ENCODE results near the gene TMEM44. TPM values are rescaled to one million over a fixed set of nuclear protein-coding genes. Genes with fewer than 3 reads are reported as not detected.

Gene TMEM44
- total RNA-seq, 1 donor from 2014 or later = 14.1 TPM

DNA sequence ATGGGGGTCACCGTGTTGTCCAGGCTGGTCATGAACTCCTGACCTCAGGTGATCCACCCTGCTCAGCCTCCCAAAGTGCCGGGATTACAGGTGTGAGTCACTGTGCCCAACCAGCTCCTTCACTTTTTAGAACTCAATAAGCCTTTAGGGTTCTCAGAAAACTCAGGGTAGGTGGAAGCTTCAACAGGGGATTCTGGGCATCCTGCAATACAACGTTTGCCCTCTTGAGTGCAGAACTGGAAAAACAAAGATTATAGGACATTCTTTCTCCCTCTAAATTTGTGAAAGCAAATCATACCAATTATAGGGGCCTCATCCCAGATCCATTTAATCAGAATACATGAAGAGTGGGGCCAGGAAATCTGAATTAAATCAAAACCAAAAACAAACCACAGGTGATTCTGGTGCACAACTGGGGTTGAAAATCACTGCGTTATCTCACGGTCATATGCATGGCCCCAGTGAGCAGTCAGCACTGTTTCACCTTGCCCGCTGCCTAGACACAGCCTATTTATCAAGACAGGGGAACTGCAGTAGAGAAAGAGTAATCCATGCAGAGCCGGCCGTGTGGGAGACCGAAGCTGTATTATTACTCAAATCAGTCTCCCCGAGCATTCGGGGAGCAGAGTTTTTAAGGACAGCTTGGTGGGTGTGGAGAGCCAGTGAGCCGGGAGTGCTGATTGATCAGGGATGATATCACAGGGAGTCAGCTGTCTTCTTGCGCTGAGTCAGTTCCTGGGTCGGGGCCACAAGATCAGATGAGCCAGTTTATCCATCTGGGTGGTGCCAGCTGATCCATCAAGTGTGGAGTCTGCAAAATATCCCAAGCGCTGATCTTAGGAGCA is 58.4 kb downstream of the TMEM44 start:
- Histone ChIP-seq H3K36me3 (ENCODE audit: control insufficient read depth in 3 of 3, insufficient read depth in 3 of 3, low read length in 3 of 3) (no peaks in the 10 kb centered on the region), H3K4me3 (ENCODE audit: low read length in 3 of 3) (no peak overlapping the region), H3K27ac (ENCODE audit: low read depth, low read length) (no peak overlapping the region), H3K27me3 (ENCODE audit: control insufficient read depth in 3 of 3, insufficient read depth in 3 of 3, low read length in 3 of 3) (peaks cover 9 to 20% (median 10%) of the 10 kb centered on the region in 3 donors), H3K9me3 (ENCODE audit: control insufficient read depth in 3 of 3, low read length in 3 of 3) (no peaks in the 10 kb centered on the region), H3K4me1 (ENCODE audit: control insufficient read depth in 3 of 3, insufficient read depth in 3 of 3, low read length in 3 of 3) (peaks cover 9 to 35% (median 23%) of the 10 kb centered on the region in 3 donors), H3K9ac (ENCODE audit: low read depth in 1 of 3, low read length in 3 of 3) (peak overlapping the region in 1 of 3 donors; percentile 38)

DNA sequence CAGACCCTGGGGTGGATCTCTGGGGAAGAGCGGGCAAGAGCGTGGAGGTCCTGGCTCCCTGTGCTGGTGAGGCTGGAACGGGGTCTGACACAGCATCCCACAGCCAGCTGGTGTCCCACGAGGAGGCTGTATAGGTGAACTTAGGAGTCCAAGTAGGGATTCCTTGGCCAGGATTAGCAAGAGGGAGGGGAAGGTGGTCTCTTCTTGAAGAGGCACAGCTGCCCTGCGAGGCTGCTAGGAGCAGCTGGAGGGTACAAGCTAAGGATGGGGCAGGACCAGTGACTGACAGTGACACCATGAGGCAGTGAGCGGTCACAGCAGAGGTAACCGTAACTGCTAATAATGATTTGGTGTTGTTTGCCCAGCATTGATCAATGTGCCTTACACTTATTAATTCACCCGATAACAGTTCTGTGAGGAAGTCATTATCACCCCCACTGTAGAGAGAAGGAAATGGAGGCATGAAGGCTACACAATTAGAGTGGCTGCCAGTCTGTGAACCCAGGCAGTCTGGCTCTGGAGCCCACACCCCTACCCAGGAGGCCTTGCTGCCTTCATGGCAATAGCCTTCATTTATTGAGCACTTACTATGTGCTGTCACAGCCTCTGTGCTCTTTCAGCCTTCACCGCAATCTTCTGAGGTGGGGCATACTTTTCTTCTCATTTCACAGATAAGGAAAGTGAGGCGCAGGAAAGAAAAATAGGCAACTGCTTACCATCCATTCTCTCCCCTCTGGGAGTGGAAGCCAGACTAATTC is 59.4 kb downstream of the TMEM44 start:
- Histone ChIP-seq H3K27me3 (ENCODE audit: control insufficient read depth in 3 of 3, insufficient read depth in 3 of 3, low read length in 3 of 3) (peaks cover 9 to 20% (median 10%) of the 10 kb centered on the region in 3 donors), H3K4me1 (ENCODE audit: control insufficient read depth in 3 of 3, insufficient read depth in 3 of 3, low read length in 3 of 3) (peaks cover 9 to 35% (median 23%) of the 10 kb centered on the region in 3 donors), H3K9ac (ENCODE audit: low read depth in 1 of 3, low read length in 3 of 3) (peak overlapping the region in 2 of 3 donors; percentile 47 to 50), H3K27ac (ENCODE audit: low read depth, low read length) (no peak overlapping the region), H3K4me3 (ENCODE audit: low read length in 3 of 3) (no peak overlapping the region), H3K9me3 (ENCODE audit: control insufficient read depth in 3 of 3, low read length in 3 of 3) (no peaks in the 10 kb centered on the region), H3K36me3 (ENCODE audit: control insufficient read depth in 3 of 3, insufficient read depth in 3 of 3, low read length in 3 of 3) (no peaks in the 10 kb centered on the region)

DNA sequence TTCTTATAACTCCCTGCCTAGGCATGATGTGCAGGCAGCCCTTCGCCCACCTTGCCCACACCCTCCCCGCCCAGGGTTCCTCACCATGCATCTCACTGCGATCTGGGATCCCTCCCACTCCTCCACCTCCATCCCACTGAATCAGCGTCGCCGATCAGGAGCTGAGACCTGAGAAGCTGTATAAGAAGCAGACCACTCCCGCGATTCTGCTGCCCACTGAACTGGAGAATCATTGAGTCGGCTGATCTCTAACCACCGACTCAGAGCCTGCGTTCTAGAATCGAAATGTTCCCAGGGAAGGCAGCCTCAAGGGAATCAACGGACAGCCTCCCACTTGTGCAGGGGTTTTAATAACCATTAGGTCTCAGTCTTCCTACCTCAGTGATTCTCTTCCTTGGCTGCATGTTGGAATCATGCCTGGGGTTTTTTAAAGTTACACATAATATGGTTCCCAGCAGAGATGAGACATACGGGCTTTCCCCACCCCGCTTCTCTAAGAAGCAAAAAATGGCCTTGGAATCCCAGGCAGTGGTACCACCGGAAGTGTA is 60.2 kb downstream of the TMEM44 start:
- Histone ChIP-seq H3K9ac (ENCODE audit: low read depth in 1 of 3, low read length in 3 of 3) (peak overlapping the region in 1 of 3 donors; percentile 50), H3K4me3 (ENCODE audit: low read length in 3 of 3) (no peak overlapping the region), H3K4me1 (ENCODE audit: control insufficient read depth in 3 of 3, insufficient read depth in 3 of 3, low read length in 3 of 3) (peaks cover 9 to 34% (median 23%) of the 10 kb centered on the region in 3 donors), H3K27ac (ENCODE audit: low read depth, low read length) (peak overlapping the region; percentile 61), H3K27me3 (ENCODE audit: control insufficient read depth in 3 of 3, insufficient read depth in 3 of 3, low read length in 3 of 3) (peaks cover 9 to 20% (median 10%) of the 10 kb centered on the region in 3 donors), H3K9me3 (ENCODE audit: control insufficient read depth in 3 of 3, low read length in 3 of 3) (no peaks in the 10 kb centered on the region), H3K36me3 (ENCODE audit: control insufficient read depth in 3 of 3, insufficient read depth in 3 of 3, low read length in 3 of 3) (no peaks in the 10 kb centered on the region)

DNA sequence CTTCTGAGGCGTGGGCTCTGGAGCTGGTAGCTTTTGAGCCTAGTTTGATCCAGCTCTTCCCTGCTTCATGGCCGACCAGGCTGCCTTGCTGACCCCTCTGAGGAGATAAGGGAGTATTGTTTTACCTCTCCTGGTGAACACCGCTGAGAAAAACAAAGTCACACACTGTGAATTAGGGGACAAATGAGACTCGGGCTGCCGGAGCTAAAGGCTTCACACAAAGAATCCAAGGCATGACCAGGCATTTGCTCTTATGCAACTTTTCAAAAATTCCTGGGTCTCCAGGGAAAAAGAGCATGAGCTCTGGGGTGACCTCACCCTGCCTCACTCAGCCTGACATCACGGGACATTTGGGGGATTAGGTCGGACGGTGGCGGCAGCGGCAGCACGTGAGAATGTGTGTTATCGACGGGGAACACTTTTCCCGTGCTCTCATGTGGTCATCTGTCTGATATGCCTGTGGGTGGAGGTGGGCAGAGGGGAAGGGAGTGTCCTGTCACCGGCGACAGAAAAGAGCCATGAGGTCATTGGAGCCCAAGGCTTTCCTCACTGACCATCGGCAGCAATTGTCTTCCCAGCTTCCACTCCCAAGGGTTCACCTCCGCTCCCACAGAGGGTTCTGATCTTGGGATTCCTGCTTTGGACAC is 61.0 kb downstream of the TMEM44 start:
- Histone ChIP-seq H3K9me3 (ENCODE audit: control insufficient read depth in 3 of 3, low read length in 3 of 3) (no peaks in the 10 kb centered on the region), H3K36me3 (ENCODE audit: control insufficient read depth in 3 of 3, insufficient read depth in 3 of 3, low read length in 3 of 3) (no peaks in the 10 kb centered on the region), H3K4me1 (ENCODE audit: control insufficient read depth in 3 of 3, insufficient read depth in 3 of 3, low read length in 3 of 3) (peaks cover 9 to 30% (median 23%) of the 10 kb centered on the region in 3 donors), H3K9ac (ENCODE audit: low read depth in 1 of 3, low read length in 3 of 3) (peak overlapping the region; percentile 28 to 57 (median 40)), H3K4me3 (ENCODE audit: low read length in 3 of 3) (peak overlapping the region in 2 of 3 donors; percentile 35), H3K27me3 (ENCODE audit: control insufficient read depth in 3 of 3, insufficient read depth in 3 of 3, low read length in 3 of 3) (peaks cover 9 to 20% (median 10%) of the 10 kb centered on the region in 3 donors), H3K27ac (ENCODE audit: low read depth, low read length) (peak overlapping the region; percentile 61)

DNA sequence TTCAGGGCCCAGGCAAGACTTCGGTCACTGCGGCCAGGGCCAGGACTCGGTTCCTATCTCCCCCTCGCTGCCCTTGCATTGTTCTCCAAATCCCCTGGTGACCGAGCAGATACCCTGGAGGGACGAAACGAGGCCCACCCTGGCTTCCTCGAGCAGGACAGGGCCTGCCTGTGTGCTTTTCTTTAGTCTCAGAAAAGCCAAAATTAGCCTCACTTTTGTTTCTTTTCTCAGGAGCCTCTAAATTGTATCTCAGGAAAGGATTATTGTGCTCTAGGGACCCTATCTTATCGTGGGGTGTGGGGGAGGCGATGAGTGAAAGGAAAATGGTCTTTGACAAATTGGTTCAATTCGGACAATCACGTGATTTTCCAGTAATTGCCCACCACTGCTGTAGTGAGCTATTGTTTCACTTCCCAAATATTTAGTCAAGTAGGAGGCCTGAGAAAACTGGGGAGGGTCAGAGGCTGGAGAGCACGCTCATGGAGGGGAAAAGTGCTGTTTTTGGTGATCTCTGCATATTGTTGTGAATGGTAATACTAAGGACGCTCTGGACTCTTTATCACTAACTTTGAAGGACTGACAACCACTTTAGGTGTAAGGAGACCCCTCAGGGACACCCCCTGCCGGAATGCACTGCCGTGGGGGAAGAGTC is 61.6 kb downstream of the TMEM44 start:
- peak overlapping the region; percentile 61 for H3K27ac ChIP-seq (ENCODE audit: low read depth, low read length)
- H3K9ac ChIP-seq (ENCODE audit: low read depth in 1 of 3, low read length in 3 of 3) = peak overlapping the region; percentile 28 to 57 (median 40)
- no peaks in the 10 kb centered on the region for H3K9me3 ChIP-seq (ENCODE audit: control insufficient read depth in 3 of 3, low read length in 3 of 3)
- H3K4me3 ChIP-seq (ENCODE audit: low read length in 3 of 3) = peak overlapping the region in 1 of 3 donors; percentile 35
- no peaks in the 10 kb centered on the region for H3K36me3 ChIP-seq (ENCODE audit: control insufficient read depth in 3 of 3, insufficient read depth in 3 of 3, low read length in 3 of 3)
- peaks cover 9 to 20% (median 10%) of the 10 kb centered on the region in 3 donors for H3K27me3 ChIP-seq (ENCODE audit: control insufficient read depth in 3 of 3, insufficient read depth in 3 of 3, low read length in 3 of 3)
- peaks cover 9 to 30% (median 23%) of the 10 kb centered on the region in 3 donors for H3K4me1 ChIP-seq (ENCODE audit: control insufficient read depth in 3 of 3, insufficient read depth in 3 of 3, low read length in 3 of 3)

DNA sequence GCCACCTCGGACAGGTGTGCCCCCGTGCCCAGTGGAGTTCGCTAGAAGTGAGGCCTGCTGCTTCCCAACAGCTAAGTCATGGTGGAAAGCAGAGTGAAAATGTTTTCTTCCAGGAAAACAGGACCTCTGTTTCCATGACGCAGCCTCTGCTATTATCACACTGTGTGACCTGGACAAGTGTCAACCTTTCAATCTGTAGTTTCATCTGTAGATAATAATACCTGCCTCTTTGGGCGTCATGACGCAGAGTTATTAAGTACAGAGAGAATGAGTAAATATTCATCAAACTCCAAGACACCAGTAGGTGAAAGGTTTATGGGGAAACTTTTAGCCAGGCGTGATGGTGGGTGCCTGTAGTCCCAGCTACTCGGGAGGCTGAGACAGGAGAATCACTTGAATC is 62.3 kb downstream of the TMEM44 start:
- Histone ChIP-seq H3K4me1 (ENCODE audit: control insufficient read depth in 3 of 3, insufficient read depth in 3 of 3, low read length in 3 of 3) (peaks cover 9 to 30% (median 23%) of the 10 kb centered on the region in 3 donors), H3K27me3 (ENCODE audit: control insufficient read depth in 3 of 3, insufficient read depth in 3 of 3, low read length in 3 of 3) (peaks cover 9 to 20% (median 10%) of the 10 kb centered on the region in 3 donors), H3K4me3 (ENCODE audit: low read length in 3 of 3) (no peak overlapping the region), H3K27ac (ENCODE audit: low read depth, low read length) (peak overlapping the region; percentile 61), H3K36me3 (ENCODE audit: control insufficient read depth in 3 of 3, insufficient read depth in 3 of 3, low read length in 3 of 3) (no peaks in the 10 kb centered on the region), H3K9ac (ENCODE audit: low read depth in 1 of 3, low read length in 3 of 3) (no peak overlapping the region), H3K9me3 (ENCODE audit: control insufficient read depth in 3 of 3, low read length in 3 of 3) (no peaks in the 10 kb centered on the region)

DNA sequence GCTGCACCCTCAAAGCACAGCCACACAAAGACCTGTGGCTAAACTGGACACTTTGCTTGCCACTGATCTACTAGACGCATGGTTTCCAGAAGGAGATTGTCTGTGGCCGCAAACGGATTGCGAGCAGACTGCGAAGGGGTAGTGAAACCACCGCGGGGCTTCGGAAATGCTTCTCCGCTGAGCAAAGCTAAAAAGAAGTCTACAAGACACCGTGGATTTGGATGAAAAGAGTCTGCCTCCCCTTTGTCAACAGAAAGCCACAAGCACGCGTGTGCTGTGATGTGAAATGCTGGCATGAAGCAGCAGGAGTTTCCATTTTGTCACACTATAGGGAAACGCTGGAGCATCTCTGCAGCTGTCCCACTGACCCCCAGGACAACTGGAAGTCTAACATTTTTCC is 63.0 kb downstream of the TMEM44 start:
- Histone ChIP-seq H3K9ac (ENCODE audit: low read depth in 1 of 3, low read length in 3 of 3) (no peak overlapping the region), H3K4me3 (ENCODE audit: low read length in 3 of 3) (no peak overlapping the region), H3K27ac (ENCODE audit: low read depth, low read length) (no peak overlapping the region), H3K36me3 (ENCODE audit: control insufficient read depth in 3 of 3, insufficient read depth in 3 of 3, low read length in 3 of 3) (no peaks in the 10 kb centered on the region), H3K4me1 (ENCODE audit: control insufficient read depth in 3 of 3, insufficient read depth in 3 of 3, low read length in 3 of 3) (peaks cover 9 to 30% (median 23%) of the 10 kb centered on the region in 3 donors), H3K9me3 (ENCODE audit: control insufficient read depth in 3 of 3, low read length in 3 of 3) (no peaks in the 10 kb centered on the region), H3K27me3 (ENCODE audit: control insufficient read depth in 3 of 3, insufficient read depth in 3 of 3, low read length in 3 of 3) (peaks cover 9 to 20% (median 10%) of the 10 kb centered on the region in 3 donors)

DNA sequence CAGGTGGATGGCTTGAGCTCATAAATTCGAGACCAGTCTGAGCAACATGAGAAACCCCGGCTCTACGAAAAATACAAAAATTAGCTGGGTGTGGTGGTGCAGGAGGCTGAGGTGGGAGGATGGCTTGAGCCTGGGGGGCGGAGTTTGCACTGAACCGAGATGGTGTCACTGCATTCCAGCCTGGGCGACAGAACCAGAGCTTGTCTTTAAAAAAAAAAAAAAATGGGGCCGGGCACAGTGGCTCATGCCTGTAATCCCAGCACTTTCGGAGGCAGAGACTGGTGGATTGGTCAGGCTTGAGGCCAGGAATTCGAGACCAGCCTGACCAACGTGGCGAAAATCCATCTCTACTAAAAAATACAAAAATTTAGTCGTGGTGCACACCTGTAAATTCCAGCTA is 64.0 kb downstream of the TMEM44 start:
- Histone ChIP-seq H3K27ac (ENCODE audit: low read depth, low read length) (no peak overlapping the region), H3K9me3 (ENCODE audit: control insufficient read depth in 3 of 3, low read length in 3 of 3) (no peaks in the 10 kb centered on the region), H3K9ac (ENCODE audit: low read depth in 1 of 3, low read length in 3 of 3) (no peak overlapping the region), H3K4me3 (ENCODE audit: low read length in 3 of 3) (no peak overlapping the region), H3K27me3 (ENCODE audit: control insufficient read depth in 3 of 3, insufficient read depth in 3 of 3, low read length in 3 of 3) (peaks cover 9 to 20% (median 9%) of the 10 kb centered on the region in 3 donors), H3K36me3 (ENCODE audit: control insufficient read depth in 3 of 3, insufficient read depth in 3 of 3, low read length in 3 of 3) (no peaks in the 10 kb centered on the region), H3K4me1 (ENCODE audit: control insufficient read depth in 3 of 3, insufficient read depth in 3 of 3, low read length in 3 of 3) (peaks cover 9 to 30% (median 23%) of the 10 kb centered on the region in 3 donors)

DNA sequence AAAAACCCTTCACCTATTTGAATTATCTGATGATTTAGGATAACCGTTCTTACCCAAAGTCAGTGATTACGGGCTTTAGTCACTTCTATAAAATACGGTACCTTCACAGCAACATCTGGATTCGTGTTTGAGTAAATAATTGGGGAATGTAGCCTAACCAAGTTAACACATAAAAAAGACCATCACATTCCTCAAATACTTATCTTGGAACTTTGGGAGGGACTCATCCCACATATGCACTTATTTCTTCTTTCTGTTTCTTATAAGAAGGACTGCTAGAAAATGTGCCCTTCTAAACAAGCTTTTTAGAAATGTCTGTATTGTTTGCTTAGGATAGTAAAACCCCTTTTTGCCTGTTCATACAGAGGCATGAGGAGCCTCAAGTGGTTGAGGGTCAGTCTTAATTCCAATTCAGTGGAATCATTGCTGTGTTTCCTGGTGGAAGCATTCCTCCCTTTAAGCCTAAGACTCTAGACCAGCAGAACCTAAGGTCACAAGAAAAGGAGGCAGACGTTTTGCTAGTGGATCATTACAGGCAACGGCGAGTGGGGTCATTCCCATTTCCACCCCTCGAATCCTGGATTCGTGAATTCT is 67.5 kb downstream of the TMEM44 start:
- Histone ChIP-seq H3K36me3 (ENCODE audit: control insufficient read depth in 3 of 3, insufficient read depth in 3 of 3, low read length in 3 of 3) (no peaks in the 10 kb centered on the region), H3K9me3 (ENCODE audit: control insufficient read depth in 3 of 3, low read length in 3 of 3) (no peaks in the 10 kb centered on the region), H3K9ac (ENCODE audit: low read depth in 1 of 3, low read length in 3 of 3) (no peak overlapping the region), H3K27me3 (ENCODE audit: control insufficient read depth in 3 of 3, insufficient read depth in 3 of 3, low read length in 3 of 3) (no peaks in the 10 kb centered on the region), H3K4me1 (ENCODE audit: control insufficient read depth in 3 of 3, insufficient read depth in 3 of 3, low read length in 3 of 3) (peaks cover 0 to 4% (median 1%) of the 10 kb centered on the region in 3 donors), H3K27ac (ENCODE audit: low read depth, low read length) (no peak overlapping the region), H3K4me3 (ENCODE audit: low read length in 3 of 3) (no peak overlapping the region)
